DND-41 (cell line): ENCODE measurements around the gene TIPRL.

Experiments
- ATAC-seq: fragments of 200-7000 bp; cut with Tn5 transposase; 3 replicates; pipeline ENCODE4 v1.9.1; 2021; ENCODE audit warnings: low read depth; ENCODE audit not compliant: insufficient read depth
- DNase-seq: peaks from one replicate; pipeline ENCODE4 v3.0.0-alpha.2; 2020
- H2AFZ ChIP-seq: 2 replicates; pipeline ENCODE4 v1.6.0; 2012; ENCODE audit warnings: low read depth, low read length
- H3K27ac ChIP-seq: 2 replicates; pipeline ENCODE4 v1.5.1; 2012; ENCODE audit warnings: low read length, inconsistent platforms
- H3K27me3 ChIP-seq: fragments of 200-600 bp; sonication (generic); 2 replicates; pipeline ENCODE4 v1.6.0; 2012; ENCODE audit warnings: low read length, mild to moderate bottlenecking, inconsistent platforms; ENCODE audit not compliant: insufficient read depth, poor library complexity
- H3K36me3 ChIP-seq: 2 replicates; pipeline ENCODE4 v1.5.1; 2012; ENCODE audit warnings: low read length, inconsistent platforms; ENCODE audit not compliant: insufficient read depth
- H3K4me1 ChIP-seq: 2 replicates; pipeline ENCODE4 v1.5.1; 2012; ENCODE audit warnings: mild to moderate bottlenecking, low read length; ENCODE audit not compliant: insufficient read depth
- H3K4me2 ChIP-seq: 2 replicates; pipeline ENCODE4 v1.6.0; 2012; ENCODE audit warnings: mild to moderate bottlenecking, moderate library complexity, low read length, inconsistent platforms; ENCODE audit not compliant: insufficient read depth
- H3K4me3 ChIP-seq, 2 experiments: fragments of 200-600 bp in 1 of 2; shearing (Covaris generic) in 1 of 2; 2 replicates each; pipeline ENCODE4 v1.5.1; 2012 to 2016; ENCODE audit warnings: inconsistent platforms in 2 of 2, low read length in 2 of 2, mild to moderate bottlenecking in 2 of 2, low read depth in 1 of 2, moderate library complexity in 1 of 2
- H3K79me2 ChIP-seq: 2 replicates; pipeline ENCODE4 v1.6.0; 2012; ENCODE audit warnings: low read length, inconsistent platforms; ENCODE audit not compliant: insufficient read depth
- H3K9ac ChIP-seq: 2 replicates; pipeline ENCODE4 v1.6.0; 2012; ENCODE audit warnings: low read depth, mild to moderate bottlenecking, inconsistent platforms, low read length, moderate library complexity
- H3K9me3 ChIP-seq: 2 replicates; pipeline ENCODE4 v1.5.1; 2012; ENCODE audit warnings: low read length, moderate library complexity, mild to moderate bottlenecking, inconsistent platforms; ENCODE audit not compliant: insufficient read depth, severe bottlenecking
- H4K20me1 ChIP-seq: 2 replicates; pipeline ENCODE4 v1.6.0; 2012; ENCODE audit warnings: low read length; ENCODE audit not compliant: insufficient read depth
- CTCF ChIP-seq: IDR thresholded peaks from 2 replicates; pipeline ENCODE4 v1.5.1; 2012; ENCODE audit warnings: borderline replicate concordance, low read length, moderate library complexity, mild to moderate bottlenecking; ENCODE audit not compliant: poor library complexity, severe bottlenecking; ENCODE audit errors: extremely low read depth
- EZH2 ChIP-seq: IDR thresholded peaks from 3 replicates; pipeline ENCODE4 v1.6.1; 2012; ENCODE audit warnings: borderline replicate concordance, low read depth, mild to moderate bottlenecking, moderate library complexity, low read length, inconsistent platforms; ENCODE audit not compliant: severe bottlenecking

Gene TIPRL

GRCh38 chr1:168139070-168139469 lies 39.7 kb upstream of the TIPRL start:
- Histone ChIP-seq H3K9ac (no peak overlapping the region), H3K4me3 (no peak overlapping the region), H3K9me3 (no peaks in the 10 kb centered on the region), H3K27ac (no peak overlapping the region), H3K27me3 (no peaks in the 10 kb centered on the region), H3K4me2 (no peak overlapping the region), H3K4me1 (peaks cover 27% of the 10 kb centered on the region), H3K79me2 (no peaks in the 10 kb centered on the region), H3K36me3 (no peaks in the 10 kb centered on the region), H4K20me1 (no peaks in the 10 kb centered on the region), H2AFZ (no peak overlapping the region)
- TF ChIP-seq CTCF: no peak
- TF ChIP-seq EZH2: no peak
- DNase-seq (no peak), ATAC-seq (no peak)

- H3K27ac ChIP-seq: no peak overlapping the region
- no peak for TF ChIP-seq CTCF
- no peak for TF ChIP-seq EZH2
- no peak for DNase-seq
- no peaks in the 10 kb centered on the region for H4K20me1 ChIP-seq
- H3K79me2 ChIP-seq: no peaks in the 10 kb centered on the region
- no peaks in the 10 kb centered on the region for H3K27me3 ChIP-seq
- H3K36me3 ChIP-seq: no peaks in the 10 kb centered on the region
- H2AFZ ChIP-seq: no peak overlapping the region
- no peak overlapping the region for H3K9ac ChIP-seq
- H3K4me1 ChIP-seq: peaks cover 15% of the 10 kb centered on the region
- no peak for ATAC-seq
- H3K4me2 ChIP-seq: no peak overlapping the region
- H3K4me3 ChIP-seq: no peak overlapping the region
- no peaks in the 10 kb centered on the region for H3K9me3 ChIP-seq
Measured at GRCh38 chr1:168141871-168142385, 36.8 kb upstream of the TIPRL start.

- Histone ChIP-seq H3K9me3 (no peaks in the 10 kb centered on the region), H2AFZ (peak overlapping the region; percentile 82), H3K36me3 (no peaks in the 10 kb centered on the region), H3K9ac (peak overlapping the region; percentile 42), H4K20me1 (no peaks in the 10 kb centered on the region), H3K4me2 (peak overlapping the region; percentile 54), H3K27ac (peak overlapping the region; percentile 55), H3K79me2 (no peaks in the 10 kb centered on the region), H3K27me3 (no peaks in the 10 kb centered on the region), H3K4me3 (peak overlapping the region in 1 of 2 experiments; percentile 26; a peak in 2 of 4 replicates), H3K4me1 (peaks cover 8% of the 10 kb centered on the region)
- ATAC-seq (peak; percentile 100), DNase-seq (peak; percentile 90)
- TF ChIP-seq EZH2 (no peak), CTCF (peak; percentile 98)
Measured at GRCh38 chr1:168145184-168146159, 33.3 kb upstream of the TIPRL start.
